CD4-positive, alpha-beta T cell treated with Interferon gamma for 1 hour (primary cell): ENCODE data around the gene IWS1.

Experiments
- DNase-seq: peaks from one replicate; pipeline ENCODE4 v3.0.0-alpha.2; 2020

IWS1 gene

DNA sequence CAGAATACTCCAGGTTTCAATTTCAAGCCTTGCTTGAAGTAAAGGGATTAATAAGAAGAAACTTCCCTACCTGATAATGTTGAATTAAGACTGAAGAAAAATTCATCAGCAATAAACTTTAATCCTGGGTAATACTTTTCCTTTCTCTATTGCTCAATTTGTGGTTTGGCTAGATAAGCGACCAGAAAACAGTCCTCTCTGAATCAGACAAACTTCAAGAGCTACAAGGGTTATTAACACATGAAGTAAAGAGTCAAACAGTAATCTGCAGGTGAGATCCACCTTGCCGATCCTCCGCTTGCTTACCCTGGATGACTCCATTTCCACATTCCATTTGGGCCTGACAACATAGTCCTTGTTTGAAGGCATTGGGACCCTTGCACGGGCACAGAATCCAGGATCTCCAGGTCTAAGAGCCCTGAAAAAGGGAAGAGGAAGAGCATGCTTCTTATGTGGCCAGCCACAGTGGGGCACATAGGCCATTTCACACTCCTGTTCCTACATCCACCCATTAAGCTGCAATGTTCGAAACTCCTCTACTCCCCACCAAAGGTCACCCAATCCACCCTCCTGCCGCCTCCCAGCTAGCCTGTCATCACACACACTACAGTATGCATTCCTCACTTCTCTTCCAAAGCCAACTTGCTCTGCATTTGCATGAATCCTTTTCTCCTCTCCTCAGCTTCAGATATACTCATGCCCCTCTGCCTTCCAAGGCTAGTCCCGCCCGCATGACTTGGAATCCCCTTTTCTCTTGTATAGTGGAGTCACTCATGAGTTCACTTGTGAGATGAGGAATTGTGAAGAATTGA, 39.8 kb downstream of the IWS1 start:
- DNase-seq = no peak

DNA sequence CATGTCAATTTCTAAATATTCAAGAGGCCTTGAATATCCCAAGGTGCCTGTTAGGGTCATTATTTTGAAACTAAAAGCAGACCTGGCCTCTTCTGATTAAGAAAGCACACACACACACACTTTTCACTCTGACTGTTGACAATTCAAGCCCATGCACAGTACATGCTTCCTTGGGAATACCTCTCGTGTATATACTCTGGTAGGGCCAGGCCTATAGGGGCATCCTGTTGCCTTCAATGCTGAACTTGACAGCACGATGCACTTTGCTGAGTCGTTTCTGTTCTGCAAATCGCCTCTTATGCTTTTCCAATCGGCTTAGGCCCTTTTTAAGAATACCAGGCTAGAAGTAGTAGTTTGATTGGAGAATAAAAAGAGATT, 40.6 kb downstream of the IWS1 start:
- DNase-seq = no peak

DNA sequence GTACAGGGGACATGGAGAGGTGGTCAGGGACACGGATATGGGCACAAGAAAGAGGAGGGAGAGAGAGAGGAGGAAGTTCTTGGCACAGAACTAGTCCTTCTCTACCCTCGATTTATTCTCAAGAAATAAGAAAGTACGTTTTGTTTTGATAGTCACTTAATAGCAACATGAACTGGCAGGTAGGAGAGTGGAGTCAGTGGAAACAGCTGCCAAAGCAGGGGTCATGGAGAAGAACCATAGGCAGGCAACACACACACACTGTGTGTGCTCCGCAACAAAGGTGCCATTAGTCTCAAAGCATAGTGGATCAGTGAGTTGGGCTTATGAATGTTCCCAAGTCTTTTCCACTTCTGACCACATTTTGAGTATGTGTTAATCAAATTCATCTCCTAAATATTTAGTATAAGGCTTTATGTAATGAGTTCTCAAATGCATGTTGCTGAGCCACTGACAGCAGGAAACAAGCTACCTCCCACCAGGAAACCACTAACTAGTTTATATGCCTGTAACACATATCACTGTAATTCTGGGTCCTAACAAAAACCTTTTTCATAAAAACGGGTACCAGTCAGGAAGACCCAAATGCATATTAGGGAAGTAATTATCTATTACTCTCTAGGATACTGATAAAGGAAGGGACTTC, 41.1 kb downstream of the IWS1 start:
- DNase-seq = no peak

DNA sequence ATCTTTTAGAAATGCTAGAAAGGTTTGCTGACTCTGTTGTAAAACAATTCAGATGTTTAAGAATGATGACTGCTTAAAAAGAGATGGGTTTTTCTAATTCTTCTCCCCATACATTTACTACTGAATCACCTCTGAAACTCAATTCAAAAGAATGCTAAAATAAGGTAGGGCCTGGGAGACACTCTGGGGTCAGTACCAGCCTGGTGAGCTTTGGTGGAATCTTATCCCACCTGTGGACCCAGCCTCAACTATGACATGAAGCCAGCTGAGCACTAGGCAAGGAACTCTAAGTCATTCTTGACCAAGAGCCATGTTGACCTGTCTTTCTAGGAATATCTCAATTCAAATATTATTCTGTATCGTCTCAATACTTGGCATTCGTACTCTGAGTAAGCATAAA, 44.3 kb downstream of the IWS1 start:
- DNase-seq = no peak

DNA sequence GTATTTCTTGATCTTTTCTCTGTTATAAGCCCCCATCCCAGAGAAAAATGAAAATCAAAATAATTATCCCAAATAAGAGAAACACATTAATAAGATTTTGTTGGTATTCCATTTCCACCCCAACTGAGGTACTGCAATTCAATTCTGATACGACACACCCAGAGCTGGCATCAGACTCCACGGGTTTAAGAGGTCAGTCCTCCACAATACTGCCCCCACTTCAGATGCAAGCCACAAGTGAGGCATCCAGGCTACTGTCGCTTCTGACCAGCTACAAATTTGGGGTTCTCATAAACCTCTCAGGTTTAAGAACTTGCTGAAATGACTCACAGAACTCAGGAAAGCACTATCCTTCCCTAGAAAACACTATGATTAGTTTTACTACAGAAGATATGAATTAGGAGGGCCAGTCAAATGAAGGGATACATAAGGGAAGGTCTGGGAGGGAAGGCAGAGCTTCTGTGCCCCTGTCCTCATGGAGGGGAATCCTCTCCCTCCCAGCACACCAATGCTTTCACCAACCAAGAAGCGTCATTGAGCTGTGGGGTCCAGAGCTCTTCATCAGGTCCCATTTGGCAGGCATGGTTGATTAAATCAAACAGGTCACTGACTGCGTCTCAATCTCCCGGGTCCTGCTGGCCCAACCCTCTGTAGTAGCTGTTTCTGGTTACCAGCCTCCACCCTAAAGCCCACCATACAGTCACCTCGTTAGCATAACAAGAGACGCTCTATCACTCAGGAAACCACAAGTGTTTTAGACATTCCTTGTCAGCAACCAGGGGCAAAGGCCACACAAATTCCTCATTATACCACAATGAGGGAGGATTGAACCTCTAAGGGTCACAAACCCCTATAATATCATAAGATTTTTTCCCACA, 46.2 kb downstream of the IWS1 start:
- no peak for DNase-seq

DNA sequence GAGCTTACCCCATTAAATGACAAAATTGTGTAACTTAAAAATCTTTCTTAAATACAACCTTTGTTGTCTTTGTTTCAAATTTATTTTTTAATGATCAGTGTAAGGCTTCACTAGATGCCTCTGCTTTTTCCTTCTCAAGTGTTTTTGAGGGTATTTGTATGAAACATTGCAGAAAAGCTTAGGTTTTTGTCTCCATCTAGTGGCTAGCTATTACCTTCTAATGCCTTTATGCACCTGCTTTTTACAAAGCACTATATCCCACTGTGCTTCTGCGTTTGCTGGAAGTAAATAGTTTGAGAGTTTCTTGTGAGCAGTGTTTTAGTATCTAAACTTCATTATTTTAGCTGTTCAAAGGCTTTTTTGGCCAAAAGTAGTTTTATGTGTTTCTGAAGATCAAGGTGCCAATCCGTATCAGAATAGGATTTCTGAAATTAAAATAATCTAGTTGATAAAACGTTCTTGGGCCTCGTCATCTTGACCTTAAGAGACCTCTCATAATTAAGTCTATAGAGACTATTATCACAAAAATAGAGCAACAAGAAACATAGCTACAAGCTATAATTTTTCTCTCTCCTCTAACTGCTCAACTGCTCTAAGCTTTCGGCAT, 47.0 kb downstream of the IWS1 start:
- DNase-seq = no peak

DNA sequence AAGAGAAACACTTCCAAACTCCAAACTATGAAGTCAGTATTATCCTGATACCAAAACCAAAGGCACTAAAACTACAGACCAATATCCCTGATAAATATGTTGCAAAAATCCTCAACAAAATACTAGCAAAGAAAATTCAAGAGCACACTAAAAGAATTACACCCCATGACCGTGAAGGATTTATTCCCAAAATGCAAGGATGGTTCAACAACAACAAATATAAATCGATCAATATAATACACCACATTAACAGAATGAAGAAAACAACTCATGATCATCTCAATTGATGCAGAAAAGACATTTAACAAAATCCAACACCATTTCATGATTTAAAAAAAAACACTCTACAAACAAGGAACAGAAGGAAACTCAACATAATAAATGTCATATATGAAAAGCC, 50.5 kb downstream of the IWS1 start:
- no peak for DNase-seq

DNA sequence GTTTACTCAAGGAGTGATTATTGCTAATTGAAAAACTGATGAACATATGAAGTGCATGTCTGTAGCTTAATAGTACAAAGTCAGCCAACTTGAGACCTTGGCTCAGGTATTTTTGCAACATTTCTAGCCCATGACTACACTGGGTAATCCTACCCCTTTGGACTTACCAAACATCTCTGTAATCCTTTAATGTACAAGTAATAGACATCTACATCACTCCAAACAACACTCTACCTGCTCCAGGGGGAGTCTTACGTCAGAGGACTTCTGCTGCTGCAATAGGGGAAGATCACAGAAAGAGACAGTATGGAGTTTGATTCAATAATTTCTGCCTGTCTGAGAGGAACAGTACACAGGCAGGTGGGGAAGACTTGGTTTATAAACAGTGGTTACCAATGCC, 54.0 kb downstream of the IWS1 start:
- no peak for DNase-seq

DNA sequence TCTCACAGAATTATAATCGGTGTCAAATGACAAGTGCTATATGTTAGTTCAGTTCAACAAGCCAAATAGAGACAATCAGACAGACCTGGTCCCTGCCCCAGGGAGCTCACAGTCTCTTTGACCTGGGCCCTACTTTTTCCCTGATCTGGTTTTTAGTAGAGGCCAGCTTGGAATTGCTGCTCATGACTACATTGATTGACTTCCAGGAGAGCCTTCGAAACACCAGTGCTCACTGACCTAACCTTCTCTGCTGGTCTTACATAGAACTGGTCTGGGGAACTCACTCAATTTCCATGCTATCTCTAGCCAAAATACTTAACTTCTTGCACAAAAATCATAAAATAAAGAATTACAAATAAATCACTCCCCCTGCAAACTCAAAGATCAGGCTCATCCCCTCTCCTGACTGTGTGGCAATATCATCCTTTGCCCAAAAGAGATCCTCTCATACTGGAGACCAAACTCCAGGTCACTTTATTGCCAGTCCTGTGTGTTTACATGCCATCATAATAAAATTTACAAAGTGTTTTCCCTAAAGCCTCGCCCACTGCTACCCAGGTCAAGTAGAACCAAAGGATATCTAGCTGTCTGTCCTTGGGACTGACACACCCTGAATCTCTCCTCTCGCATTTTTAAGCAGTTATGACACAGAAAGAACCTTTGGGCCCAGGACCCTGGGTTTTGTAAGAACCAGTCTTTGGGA, 54.9 kb downstream of the IWS1 start:
- DNase-seq = no peak

DNA sequence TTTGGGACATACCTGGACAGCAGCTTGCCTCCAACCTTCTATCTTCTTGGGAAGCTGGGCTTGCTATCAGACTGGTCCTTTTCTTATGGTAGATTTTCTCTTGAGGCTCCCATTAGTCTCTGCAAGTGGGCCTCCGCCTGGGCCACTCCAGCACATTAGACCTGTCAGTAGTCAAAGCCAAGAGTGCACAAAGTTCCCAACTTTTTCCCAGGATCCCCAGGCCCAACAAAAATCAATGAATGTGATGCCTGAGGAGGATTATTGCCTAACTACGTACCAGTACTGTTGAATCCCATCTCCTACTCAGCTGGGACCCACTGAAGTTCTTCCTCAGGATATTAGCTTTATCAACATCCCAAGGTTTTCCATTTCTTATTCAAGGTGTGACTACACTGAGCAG, 56.3 kb downstream of the IWS1 start:
- no peak for DNase-seq

DNA sequence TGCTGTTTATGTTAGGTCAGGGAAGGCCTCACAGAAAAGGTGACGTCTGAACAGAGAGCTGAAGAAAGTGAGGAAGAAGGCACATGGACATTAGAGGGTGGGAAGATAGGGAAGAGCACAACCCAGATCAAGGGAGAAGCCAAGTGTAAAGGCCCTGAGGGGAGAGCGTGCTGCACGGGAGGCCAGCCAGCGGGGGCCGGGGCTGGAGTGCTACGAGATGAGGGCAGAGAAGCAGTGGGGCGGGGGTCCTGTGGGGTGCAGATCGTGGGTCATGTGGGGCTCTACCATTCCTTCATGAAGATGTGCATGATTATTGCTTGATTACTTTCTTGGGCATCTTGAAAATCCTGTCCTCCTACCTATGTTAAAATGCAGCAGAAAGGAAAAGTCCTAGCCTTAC, 57.2 kb downstream of the IWS1 start:
- no peak for DNase-seq

DNA sequence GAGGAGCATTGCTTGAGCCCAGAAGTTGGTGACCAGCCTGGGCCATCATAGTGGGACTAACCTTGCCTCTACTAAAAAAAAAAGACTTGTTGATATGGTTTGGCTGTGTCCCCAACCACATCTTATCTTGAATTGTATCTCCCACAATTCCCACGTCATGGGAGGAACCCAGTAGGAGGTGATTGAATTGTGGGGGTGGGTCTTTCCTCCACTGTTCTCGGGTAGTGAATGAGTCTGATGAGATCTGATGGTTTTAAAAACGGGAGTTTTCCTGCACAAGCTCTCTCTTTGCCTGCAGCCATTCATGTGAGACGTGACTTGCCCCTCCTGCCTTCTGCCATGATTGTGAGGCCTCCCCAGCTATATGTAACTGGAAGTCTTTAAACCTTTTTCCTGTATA, 61.0 kb downstream of the IWS1 start:
- DNase-seq = no peak

DNA sequence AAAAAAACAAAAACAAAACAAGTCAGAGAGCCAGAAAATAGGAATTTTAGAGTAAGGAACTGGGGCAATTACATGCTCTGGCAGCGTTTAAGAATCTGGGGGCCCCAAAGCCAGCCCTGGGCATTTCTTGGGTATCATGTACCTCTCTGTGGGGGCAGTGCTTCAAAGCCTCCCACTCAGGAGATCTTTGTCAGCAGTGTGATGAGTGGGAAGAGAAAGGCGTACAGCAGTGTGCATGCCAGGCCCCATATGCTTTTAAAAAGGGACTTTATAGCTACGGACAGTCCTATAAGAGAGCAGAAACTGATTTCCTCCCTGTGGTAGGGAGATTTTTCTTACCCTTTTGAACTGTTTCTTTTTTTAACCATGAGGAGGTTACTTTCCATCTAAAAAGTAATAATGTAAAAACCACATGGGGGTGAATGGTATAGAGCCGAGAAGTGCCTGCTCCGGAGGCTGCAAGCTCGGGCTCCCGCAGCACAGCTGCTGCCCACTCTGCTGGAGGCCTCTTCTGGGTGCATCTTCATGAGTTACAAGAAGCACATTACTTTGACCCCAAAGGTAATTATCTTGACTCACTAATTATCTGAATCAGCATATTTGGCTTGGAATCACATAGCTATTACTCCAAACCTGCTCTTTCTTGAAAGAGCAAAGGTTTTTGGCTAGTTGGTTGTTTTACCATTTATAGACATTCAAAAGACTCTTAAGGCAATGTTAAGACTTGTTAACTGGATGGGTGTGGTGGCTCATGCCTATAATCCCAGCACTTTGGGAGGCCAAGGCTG, 61.6 kb downstream of the IWS1 start:
- DNase-seq = no peak

DNA sequence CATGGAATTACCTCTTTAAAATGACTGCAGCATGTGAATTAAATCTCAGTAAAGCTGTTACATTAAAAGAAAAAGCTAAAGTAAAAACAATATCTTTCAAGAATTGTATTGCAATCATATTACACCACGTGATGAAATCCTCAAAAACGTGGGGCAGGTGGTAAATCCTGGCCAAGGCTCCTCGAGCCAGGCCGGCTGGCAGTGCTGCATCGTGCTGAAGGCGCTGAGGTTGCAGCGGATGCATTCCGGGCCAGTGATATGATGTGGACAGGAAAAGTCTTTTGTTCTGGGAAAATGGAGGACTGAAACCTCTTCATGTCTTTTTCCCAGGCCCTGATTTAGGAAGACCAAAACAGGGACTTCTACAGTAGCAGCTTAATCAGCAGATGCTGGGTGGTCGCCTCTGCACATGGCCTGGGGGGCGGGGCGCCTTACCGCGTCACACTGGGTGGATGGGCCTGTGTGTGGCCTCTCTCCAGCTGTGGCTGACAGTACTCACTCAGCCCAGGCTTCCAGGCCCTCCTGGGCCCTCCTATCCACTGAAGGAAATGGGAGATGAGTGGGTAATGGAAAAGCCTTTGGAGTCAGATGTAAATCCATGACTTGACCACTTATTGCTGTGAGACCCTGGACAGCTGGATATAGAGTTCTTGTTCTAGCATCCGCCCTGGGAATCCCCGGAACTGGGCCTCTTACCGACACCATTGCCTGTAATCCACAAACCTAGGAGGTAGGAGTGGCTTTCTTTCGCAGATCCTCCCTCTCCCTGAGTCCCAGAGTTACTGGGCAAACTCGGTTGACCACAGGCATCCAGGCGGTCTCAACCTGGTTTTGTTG, 62.9 kb downstream of the IWS1 start:
- DNase-seq = no peak

DNA sequence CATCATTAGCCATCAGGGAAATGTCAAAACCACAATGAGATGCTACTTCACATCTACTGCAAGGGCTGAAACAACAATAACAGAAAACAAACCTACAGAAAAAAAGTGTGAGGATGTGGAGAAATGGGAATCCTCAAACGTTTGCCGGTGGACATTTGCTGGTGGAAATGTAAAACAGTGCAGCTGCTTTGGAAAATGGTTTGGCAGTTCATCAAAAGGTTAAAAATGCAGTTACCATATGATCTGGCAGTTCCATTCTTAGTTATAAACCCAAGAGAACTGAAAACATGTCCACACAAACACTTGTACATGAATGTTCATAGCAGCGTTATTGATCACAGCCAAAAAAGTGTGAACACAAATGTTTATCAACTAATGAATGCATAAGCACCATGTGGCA, 63.8 kb downstream of the IWS1 start:
- DNase-seq = no peak

DNA sequence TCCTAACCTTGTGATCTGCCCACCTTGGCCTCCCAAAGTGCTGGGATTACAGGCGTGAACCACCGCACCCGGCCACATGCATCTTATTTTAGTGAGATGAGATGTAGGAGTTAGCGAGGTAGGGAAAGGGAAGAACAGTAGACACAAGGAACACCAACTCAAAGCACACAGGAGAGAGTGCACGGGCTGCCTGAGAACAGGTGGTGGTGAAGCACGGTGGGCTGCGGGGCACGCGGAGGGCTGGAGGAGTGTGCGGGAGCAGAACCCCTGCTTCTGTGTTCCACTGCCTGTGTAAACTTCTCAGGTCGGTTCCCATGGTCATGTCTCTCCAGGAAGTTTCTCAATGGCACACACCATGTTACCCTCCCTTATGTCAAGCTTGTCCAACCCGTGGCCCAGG, 69.3 kb downstream of the IWS1 start:
- DNase-seq = no peak

DNA sequence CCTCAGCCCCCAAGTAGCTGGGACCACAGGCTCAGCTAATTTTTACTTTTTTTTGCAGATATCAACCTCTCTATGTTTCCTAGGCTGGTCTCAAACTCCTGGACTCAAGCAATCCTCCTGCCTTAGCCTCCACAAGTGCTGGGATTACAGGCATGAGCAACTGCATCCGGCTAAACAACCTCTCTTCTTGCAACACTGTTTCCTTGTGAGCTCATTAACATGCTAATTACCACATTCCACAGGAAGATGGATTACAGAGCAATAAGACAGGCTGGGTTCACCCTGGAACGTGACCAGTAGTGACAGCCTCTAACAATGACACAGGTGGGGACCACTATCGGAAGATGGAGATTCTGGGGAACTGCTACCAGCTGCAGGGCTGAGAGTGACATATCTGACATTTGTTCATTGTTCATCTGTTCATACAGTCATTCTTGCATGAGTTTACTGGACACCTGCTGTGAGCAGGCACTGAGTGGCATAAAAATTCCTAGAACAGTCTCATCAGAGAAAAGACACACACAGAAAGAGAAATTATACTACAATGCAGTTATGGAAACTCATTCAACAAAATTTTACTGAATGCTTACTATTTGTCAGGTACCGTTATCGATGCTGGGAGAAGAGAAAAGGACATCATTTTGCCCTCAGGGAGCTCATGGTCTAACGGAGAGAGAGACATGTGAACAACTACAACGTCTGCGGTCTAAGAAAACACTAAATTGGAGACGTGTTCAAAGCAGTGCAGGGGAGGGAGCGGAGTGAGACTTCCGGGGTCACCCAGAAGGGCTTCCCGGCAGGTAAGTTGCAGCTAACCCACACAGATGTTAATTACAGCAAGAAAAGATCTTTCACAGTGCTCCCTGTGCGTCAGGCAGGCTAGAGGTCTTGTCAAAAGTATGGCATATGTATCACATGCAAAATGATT, 70.5 kb downstream of the IWS1 start:
- no peak for DNase-seq

DNA sequence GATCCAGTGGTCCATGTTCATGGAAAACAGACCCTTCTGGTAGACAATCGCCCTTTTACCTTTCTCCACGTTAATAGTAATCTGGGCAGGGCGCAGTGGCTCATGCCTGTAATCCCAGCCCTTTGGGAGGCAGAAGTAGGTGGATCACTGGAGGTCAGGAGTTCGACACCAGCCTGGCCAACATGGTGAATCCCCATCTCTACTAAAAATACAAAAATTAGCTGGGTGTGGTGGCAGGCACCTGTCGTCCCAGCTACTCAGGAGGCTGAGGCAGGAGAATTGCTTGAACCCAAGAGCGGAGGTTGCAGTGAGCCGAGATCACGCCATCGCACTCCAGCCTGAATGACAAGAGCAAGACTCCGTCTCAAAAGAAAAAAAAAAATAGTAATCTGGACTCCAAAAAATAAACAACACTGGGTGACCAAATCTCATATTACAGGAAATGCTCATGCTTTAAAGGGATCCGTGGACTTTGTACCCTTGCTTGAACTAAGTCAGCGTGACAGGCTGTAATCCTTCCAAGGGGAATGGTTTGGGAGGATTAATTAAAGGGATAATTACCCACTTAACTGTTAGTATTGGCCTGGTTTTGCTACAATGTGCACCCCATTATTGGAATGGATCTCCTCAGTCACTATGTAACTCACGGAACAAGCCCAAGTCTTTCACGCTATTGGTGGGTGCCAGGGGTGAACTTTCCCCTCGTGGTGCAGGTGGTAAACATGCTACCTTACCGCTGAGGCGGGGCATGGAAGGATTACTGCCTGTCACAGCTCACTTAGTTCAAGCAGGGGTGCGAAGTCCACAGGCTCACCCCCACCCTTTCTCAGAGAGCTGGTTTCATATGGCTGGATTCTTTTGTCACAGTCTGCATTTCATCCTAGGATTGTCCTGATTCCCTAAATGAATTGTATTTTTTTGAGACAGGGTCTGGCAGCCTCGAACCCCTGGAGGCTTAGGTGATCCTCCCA, 71.4 kb downstream of the IWS1 start:
- no peak for DNase-seq
